Measurements from ENCODE around the gene MGMT.

The MGMT gene

GRCh38 chr10:129629911-129630310, 162.9 kb downstream of the MGMT start:
- no peak for DNase-seq

- DNase-seq, result no peak
These were observed 164.0 kb downstream of the MGMT start for GRCh38 chr10:129631006-129631405.

- DNase-seq, result no peak
These were observed 165.0 kb downstream of the MGMT start for GRCh38 chr10:129631870-129632623.

- no peak for DNase-seq
These were observed 170.0 kb downstream of the MGMT start for GRCh38 chr10:129637010-129637409.

GRCh38 chr10:129637846-129638245, 170.8 kb downstream of the MGMT start:
- no peak for DNase-seq

- no peak for DNase-seq
These were observed 174.3 kb downstream of the MGMT start for GRCh38 chr10:129641351-129641750.

- DNase-seq, result no peak
These were observed 174.9 kb downstream of the MGMT start for GRCh38 chr10:129641982-129642381.

- no peak for DNase-seq
These were observed 175.4 kb downstream of the MGMT start for GRCh38 chr10:129642427-129642826.

GRCh38 chr10:129643266-129643665, 176.2 kb downstream of the MGMT start:
- no peak for DNase-seq

GRCh38 chr10:129645487-129645886, 178.4 kb downstream of the MGMT start:
- DNase-seq, result no peak

GRCh38 chr10:129646973-129647372, 179.9 kb downstream of the MGMT start:
- DNase-seq, result no peak

- DNase-seq, result no peak
These were observed 180.5 kb downstream of the MGMT start for GRCh38 chr10:129647590-129647989.

- DNase-seq, result no peak
These were observed 181.8 kb downstream of the MGMT start for GRCh38 chr10:129648856-129649255.

- no peak for DNase-seq
These were observed 185.0 kb downstream of the MGMT start for GRCh38 chr10:129652021-129652420.

- no peak for DNase-seq
These were observed 185.6 kb downstream of the MGMT start for GRCh38 chr10:129652521-129653201.

GRCh38 chr10:129653428-129653827, 186.4 kb downstream of the MGMT start:
- DNase-seq, result no peak

- DNase-seq, result no peak
These were observed 186.8 kb downstream of the MGMT start for GRCh38 chr10:129653861-129654260.

GRCh38 chr10:129654461-129654860, 187.4 kb downstream of the MGMT start:
- no peak for DNase-seq

GRCh38 chr10:129655007-129655678, 188.1 kb downstream of the MGMT start:
- DNase-seq, result no peak

GRCh38 chr10:129655679-129656031, 188.6 kb downstream of the MGMT start:
- DNase-seq, result no peak

- no peak for DNase-seq
These were observed 189.6 kb downstream of the MGMT start for GRCh38 chr10:129656642-129657041.

GRCh38 chr10:129657297-129658017, 190.4 kb downstream of the MGMT start:
- DNase-seq, result no peak

GRCh38 chr10:129658376-129659072, 191.5 kb downstream of the MGMT start:
- peak in 1 of 2 experiments; percentile 24 for DNase-seq
